ENCODE measurements around the gene LYZL4. TPM values are rescaled to one million over a fixed set of nuclear protein-coding genes. Genes with fewer than 3 reads are reported as not detected.

The LYZL4 gene
- total and polyA plus RNA-seq, 8 donors = not detected

DNA sequence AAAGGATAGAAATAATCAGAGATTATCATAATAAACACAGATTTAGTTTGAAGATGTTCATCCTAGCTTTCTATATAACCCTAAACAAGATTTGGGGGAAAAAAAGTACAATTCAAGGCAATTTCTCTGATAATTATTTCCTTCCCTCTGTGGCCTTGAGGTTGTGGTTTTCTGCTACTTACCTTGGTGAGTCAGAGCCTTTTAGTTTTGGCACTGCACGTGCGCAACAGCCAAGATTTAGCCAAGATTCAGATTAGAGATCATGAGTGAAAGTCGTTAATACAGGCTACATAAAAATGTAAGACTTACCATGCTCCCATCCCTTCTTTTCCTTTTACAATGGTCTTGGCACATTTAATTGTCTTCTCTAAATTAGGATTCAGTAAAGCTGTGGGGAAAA is 6.7 kb downstream of the LYZL4 start:
- Histone ChIP-seq H3K9me3 (no peaks in the 10 kb centered on the region), H3K27me3 (no peaks in the 10 kb centered on the region), H3K4me1 (no peaks in the 10 kb centered on the region), H3K36me3 (no peaks in the 10 kb centered on the region), H3K4me3 (no peak overlapping the region), H3K27ac (no peak overlapping the region)
- no peak for ATAC-seq
- intact Hi-C loops (cut with DNase I) = no loop called here
- TF ChIP-seq, protein P1, sequence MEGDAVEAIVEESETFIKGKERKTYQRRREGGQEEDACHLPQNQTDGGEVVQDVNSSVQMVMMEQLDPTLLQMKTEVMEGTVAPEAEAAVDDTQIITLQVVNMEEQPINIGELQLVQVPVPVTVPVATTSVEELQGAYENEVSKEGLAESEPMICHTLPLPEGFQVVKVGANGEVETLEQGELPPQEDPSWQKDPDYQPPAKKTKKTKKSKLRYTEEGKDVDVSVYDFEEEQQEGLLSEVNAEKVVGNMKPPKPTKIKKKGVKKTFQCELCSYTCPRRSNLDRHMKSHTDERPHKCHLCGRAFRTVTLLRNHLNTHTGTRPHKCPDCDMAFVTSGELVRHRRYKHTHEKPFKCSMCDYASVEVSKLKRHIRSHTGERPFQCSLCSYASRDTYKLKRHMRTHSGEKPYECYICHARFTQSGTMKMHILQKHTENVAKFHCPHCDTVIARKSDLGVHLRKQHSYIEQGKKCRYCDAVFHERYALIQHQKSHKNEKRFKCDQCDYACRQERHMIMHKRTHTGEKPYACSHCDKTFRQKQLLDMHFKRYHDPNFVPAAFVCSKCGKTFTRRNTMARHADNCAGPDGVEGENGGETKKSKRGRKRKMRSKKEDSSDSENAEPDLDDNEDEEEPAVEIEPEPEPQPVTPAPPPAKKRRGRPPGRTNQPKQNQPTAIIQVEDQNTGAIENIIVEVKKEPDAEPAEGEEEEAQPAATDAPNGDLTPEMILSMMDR (IDR thresholded peaks at IDR 0.05) = no peak
- DNase-seq = no peak

DNA sequence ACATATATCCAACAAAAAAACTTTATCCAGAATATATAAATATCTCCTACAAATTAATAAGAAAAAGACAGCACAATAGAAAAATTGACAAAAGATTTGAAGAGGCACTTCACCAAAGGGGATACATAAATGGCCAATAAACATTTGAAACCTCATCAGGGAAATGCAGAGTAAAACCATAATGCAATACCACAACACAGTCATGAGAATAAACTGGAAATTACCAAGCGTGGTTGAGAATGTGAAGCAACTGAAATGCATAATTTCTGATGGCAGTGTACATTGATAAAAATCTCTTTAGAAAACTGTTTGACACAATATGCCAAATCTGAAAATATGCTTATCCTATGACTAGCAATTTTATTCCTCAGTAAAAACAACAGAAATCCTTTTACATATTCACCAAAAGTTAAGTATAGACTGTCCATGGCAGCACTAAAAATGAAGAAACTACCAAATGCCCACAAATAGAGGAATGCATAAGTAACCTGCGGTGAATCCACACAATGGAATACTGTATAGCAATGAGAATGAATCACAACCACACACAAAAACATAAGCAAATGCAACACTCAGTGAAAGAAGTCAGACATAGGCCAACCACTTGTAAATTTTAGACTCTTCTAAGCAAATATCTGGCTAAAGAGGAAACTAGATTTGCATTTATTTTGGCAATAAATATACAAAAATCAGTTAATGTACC is 7.9 kb downstream of the LYZL4 start:
- no peak overlapping the region for H3K4me3 ChIP-seq
- no peaks in the 10 kb centered on the region for H3K36me3 ChIP-seq
- TF ChIP-seq, protein P1 (IDR thresholded peaks at IDR 0.05) = no peak
- H3K27ac ChIP-seq = no peak overlapping the region
- H3K9me3 ChIP-seq = no peaks in the 10 kb centered on the region
- DNase-seq (no peak), ATAC-seq (no peak)
- no peaks in the 10 kb centered on the region for H3K27me3 ChIP-seq
- intact Hi-C loops (cut with DNase I) = no loop called here
- no peaks in the 10 kb centered on the region for H3K4me1 ChIP-seq

DNA sequence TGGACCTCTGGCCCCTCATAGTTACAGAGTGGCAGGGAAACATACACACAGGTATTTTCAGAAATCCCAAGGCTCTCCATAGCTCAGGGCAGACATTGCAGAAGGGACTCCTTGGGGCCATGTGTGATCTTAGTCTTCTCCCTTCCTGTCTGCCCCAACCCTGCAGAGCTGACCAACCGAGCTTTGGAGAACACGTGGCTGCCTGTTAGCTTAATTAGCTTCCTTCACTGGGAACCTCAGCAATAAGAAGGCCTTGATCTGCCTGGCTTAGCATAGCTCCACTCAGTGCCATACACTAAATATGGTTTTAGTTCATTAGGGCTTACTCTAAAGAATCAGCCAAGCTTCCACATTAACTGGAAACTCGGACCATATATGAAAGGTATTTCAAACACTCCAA is 12.3 kb downstream of the LYZL4 start:
- intact Hi-C loops (cut with DNase I) = no loop called here
- Histone ChIP-seq H3K9me3 (no peaks in the 10 kb centered on the region), H3K36me3 (no peaks in the 10 kb centered on the region), H3K4me1 (no peaks in the 10 kb centered on the region), H3K4me3 (no peak overlapping the region), H3K27ac (no peak overlapping the region), H3K27me3 (no peaks in the 10 kb centered on the region)
- ATAC-seq (no peak), DNase-seq (no peak)
- TF ChIP-seq, protein P1 (IDR thresholded peaks at IDR 0.05) = no peak

DNA sequence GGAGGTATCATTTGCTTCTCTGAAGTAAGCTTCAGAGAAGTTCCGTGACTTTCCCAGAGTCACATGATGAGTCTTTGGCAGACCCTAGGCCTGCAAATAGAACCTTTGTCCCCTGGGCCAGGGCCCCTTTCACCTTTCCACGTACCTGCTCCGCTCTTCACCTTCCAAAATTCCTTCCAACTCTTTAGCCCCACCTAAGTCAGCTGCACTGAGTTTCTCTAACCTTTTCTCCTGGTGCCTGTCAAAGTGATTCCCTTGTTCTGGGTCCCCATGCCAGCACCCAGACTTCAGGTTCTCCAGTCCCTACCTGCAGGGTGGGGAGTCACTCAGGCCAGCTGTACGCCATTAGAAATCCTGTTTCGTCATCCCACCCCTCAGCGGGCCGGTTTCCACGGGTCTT is 12.8 kb downstream of the LYZL4 start:
- intact Hi-C loops (cut with DNase I) = no loop called here
- DNase-seq (no peak), ATAC-seq (no peak)
- Histone ChIP-seq H3K4me1 (no peaks in the 10 kb centered on the region), H3K27me3 (no peaks in the 10 kb centered on the region), H3K27ac (no peak overlapping the region), H3K36me3 (no peaks in the 10 kb centered on the region), H3K4me3 (no peak overlapping the region), H3K9me3 (no peaks in the 10 kb centered on the region)
- TF ChIP-seq, protein P1 (IDR thresholded peaks at IDR 0.05) = no peak

DNA sequence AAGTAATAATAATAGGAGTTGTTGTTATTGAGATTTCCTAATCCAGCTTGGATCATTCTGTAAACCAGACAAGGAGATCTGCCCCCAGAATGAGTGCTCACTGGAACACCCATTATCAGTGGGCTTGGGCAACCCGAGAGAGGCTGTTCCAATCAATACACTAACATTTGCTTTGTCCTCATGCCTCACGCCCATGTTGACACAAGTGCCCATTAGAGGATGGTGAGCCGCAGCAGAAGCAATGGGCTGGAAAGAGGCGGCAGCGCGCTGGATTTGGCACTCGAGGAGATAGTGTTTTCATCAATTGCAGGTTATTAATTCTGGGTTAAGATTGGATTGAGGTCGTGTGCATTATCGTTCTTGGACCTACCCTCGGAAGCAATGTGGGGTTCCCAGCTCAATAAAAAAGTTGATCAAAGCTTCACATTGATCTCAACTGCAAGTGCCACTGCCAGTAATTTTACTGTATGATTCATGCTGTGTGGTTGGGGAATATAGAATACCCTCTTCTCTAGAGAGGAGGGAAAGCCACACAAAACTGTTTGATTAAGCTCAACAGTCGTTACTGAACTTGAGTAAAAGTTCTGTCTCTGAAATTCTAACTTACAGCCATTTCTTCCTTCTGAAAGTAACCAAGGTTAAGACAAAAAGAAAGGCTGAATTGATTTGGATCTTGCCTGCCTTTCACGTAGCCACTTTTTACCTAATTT is 15.7 kb downstream of the LYZL4 start:
- TF ChIP-seq, protein P1 (IDR thresholded peaks at IDR 0.05) = no peak
- no peak overlapping the region for H3K27ac ChIP-seq
- ATAC-seq (no peak), DNase-seq (no peak)
- H3K36me3 ChIP-seq = no peaks in the 10 kb centered on the region
- intact Hi-C loops (cut with DNase I) = no loop called here
- H3K27me3 ChIP-seq = no peaks in the 10 kb centered on the region
- no peak overlapping the region for H3K4me3 ChIP-seq
- H3K9me3 ChIP-seq = no peaks in the 10 kb centered on the region
- no peaks in the 10 kb centered on the region for H3K4me1 ChIP-seq

Measured in left lung (tissue), 10 donors.